GM19043 (cell line): ENCODE measurements around the gene GALNT13.

ENCODE experiments used
- ATAC-seq: cut with Tn5 transposase; IDR thresholded peaks from one replicate; pipeline ENCODE4 v1.9.1; 2021; ENCODE audit warnings: low read depth; ENCODE audit not compliant: unreplicated experiment

GALNT13 gene

DNA sequence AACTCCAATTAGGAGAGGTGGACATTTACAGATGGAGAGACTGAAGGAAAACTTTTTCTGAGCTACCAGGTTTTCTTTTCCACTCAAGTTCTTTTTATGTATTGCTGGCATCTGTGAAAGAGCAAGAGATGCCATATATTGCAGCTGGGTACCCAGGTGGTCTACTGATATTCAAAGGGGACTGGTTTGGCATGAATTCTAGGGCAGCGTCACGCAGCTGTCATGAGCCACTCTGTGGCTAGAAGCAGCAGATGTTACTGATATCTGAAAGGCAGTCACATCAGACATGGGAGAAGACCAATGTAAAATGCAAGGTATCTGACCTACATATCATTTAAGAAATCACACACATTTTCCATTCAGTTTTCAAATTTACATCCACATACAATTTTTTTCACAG is 408.8 kb downstream of the GALNT13 start:
- no peak for ATAC-seq

DNA sequence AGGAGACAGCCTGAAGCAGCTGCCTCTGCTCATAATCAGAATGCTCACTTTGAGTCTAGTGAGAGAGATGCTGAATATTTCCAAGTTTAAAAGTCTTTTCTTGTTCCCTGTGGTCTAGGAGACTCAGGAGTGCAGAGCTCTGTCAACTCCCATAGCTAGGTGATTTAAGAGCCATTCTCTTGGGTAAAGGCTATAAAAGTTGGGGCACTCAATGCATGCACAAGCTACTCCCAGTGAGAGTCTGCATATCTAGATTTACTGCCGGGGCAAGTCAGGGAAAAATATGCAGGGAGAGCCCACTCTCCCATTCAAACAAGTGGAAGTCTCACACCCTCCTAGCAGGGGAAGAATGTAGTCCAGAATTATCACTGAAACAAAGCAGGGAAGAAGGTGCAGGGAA is 418.1 kb downstream of the GALNT13 start:
- no peak for ATAC-seq

DNA sequence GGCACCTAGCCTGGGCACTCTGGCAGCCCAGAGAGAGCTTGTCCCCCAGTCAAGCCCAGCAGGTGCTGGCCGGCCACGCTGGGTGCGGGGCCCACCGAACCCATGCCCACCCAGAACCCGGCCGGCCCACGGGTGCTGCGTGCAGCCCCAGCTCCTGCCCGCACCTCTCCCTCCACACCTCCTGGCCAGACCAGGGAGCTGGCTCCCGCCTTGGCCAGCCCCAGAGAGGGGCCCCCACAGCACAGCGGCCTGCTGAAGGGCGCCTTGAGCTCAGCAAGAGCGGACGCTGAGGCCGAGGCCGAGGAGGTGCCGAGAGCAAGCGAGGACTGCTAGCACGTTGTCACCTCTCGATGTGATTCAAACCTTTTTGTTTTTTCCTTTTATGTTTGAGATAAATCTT is 419.8 kb downstream of the GALNT13 start:
- ATAC-seq = no peak

DNA sequence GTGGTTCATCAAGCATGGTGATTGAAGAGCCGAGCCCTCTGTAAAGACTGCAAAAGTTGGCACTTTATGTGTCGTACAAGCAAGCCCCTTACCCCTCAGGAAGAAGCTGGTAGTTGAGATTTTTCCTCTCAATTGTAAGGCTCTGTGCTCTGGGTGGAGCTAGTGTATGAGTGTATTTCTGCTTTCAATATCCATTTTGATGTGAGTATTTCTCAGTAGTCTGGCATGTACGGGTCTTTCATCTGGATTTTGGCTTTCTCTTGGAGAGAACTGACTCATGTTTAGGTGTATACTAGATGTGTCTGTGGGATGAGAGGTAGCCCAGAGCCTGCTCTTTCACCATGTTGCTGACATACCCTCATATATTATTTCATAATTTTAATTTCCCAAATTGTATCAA is 420.2 kb downstream of the GALNT13 start:
- ATAC-seq = no peak

DNA sequence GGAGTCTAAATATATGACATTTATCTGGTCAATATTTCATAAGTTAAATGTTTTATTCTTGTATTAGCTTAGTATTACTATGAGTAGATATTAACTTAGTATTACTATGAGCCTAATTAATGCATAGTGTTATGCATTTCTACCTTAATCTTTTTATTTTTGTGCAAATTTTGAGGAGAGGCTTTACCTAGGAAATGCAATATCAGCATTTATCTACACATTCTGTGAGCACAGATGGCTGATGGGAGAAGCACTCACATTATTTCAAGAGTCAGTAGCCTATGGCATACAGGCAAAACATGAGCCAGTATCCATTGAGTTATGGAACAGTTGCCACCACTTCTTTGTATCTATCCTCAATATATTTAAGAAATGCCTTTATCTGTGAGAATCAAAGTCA is 422.1 kb downstream of the GALNT13 start:
- no peak for ATAC-seq

DNA sequence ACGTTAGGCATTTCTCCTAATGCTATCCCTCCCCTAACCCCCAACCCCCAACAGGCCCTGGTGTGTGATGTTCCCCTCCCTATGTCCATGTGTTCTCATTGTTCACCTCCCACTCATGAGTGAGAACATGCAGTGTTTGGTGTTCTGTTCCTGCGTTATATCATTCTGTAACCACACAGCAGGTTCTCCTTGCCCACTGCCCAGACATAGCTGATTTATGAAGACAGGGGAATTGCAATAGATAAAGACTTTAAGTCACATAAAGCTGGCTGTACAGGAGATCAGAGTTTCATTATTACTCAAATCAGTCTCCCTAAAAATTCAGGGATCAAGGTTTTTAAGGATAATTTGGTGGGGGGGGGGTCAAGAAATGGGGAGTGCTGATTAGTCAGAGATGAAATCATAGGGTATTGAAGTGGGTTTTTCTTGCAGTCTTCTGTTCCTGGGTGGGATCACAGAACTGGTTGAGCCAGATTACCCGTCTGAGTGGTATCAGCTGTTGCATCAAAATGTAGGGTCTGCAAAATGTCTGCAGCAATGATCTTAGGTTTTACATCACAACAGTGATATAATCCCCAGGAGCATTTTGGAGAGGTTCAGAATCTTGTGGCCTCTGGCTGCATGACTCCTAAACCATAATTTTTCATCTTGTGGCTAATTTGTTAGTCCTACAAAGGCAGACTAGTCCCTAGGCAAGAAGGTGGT is 434.7 kb downstream of the GALNT13 start:
- no peak for ATAC-seq

DNA sequence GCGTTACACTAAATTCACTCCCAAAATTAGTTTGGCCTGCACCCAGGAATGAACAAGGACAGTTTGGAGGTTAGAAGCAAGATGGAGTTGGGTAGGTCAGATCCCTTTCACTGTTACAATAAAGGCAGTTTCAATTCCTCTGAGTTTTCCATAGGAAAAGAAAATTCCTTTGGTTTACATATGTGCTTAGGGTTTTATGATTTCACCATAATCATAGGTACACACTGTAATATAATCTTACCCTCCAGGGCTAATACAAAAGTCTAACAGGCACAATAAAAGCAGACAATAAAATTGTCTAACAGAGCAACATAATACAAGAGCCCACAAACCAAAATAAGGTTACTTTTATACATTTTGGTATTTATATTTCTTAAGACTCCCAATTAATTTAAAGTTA is 435.3 kb downstream of the GALNT13 start:
- no peak for ATAC-seq

DNA sequence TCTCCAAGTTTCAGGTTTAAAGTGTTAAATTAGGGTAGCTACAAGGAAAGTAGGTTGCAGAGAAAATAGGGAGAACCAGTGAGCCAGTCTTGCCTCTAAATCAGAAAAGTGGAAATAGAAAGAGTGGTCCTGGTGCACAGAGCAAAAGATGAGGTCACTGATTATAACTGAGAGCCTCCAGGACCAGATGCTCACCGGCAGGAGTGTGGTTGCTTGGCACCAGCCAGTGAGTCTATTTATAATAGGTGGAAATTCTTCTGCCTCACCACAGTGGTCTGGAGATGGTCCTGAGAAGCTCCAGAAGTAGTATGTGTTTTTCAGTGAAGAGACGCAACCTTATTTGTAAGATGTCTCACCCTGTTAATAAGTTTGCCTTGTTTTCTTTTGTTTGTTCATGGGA is 452.9 kb downstream of the GALNT13 start:
- ATAC-seq = no peak

DNA sequence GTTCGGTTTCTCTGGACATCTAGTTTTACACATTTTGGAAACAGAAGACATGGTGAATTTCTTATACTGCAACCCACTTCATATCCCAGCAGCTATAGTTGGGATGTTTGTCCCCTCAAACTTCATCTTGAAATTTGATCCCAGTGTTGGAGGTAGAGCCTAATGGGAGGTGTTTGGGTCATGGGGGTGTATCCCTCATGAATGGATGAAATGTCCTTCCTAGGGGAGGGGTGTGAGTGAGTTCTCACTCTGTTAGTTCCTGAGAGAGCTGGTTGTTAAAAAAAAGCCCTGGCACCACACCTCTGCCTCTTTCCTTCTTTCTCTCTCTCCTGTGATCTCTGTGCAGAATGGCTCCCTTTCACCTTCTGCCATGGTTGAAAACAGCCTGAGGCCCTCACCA is 457.8 kb downstream of the GALNT13 start:
- ATAC-seq = no peak

DNA sequence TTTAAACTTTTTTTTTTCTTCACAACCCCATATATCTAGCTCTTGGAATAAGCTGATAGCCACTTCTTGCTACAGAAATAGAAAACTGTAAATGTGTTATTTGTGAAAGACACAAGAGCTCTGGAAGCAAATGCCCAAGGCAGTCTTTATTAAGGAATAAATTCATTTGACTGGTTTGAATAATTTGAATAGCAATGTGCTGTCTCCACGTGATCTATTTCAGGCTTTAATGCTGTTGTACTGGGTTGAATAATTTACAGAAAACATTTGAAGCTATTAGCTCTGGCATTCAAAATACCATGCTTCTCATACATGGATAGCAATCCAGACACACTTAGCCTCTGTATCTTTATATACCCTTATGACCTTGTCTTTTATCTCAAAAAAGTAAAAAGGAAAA is 460.1 kb downstream of the GALNT13 start:
- ATAC-seq = no peak

DNA sequence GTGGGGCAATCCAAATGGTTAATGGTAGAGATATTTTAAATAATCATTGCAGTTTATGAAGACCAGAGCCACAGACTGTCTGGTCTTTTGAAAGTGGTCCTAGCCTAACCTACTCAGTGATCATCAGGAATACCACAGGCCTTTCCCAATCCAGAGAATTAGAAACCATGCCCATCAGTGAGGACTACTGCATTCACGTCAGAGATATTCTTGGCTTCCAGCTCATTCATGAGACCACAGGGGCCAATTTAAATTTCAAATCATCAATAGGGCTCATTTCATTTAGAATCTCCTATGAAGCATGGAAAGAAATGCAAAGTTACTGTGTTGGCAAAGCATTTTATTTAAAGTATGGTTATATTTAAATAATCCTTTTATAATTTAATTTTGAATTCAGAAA is 464.5 kb downstream of the GALNT13 start:
- no peak for ATAC-seq

DNA sequence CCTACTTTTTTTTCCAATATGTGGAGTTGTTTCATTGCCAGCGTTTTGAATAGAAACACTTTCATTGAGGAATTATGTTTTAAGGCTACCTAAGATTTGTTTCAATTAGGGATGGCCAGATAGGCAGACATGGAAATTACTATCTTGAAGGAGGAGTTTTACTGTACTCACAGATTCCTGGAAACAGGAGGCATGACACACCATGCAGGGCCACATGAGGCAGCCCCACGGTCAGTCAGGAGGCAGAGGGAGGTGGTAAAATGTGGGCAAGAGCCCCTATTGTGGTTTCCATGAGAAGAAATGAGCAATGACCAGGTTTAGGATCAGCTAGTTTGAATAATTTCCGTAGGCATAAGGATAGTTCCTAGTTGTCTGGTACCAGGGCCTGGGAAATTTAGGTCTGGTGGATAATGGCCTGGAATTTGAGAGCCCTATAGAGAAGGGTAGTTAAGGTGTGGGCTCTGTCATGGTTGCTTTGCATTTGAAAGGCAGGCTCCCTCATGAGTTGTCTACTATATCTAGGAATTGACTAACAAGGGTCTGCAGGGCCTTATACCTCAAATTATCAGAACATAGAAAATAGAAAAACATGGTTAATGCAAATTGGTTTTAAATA is 466.7 kb downstream of the GALNT13 start:
- ATAC-seq = no peak

DNA sequence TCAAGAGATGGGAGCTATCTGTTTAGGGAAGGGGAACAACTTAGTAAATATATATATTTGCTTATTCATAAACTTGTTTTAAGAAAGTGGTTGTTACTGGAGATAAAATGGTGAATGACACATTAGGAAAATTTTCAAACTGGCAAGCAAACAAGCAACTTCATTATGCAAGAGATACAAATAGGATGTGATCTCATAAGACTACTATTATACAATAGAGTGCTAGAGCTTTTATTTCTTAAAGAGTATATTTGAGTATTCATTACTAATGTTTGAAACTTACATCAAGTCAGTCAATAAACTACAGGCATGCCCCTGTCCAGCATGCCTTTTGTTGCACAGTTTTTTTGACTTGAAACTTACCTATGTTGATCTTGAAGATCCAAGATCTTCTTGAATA is 471.6 kb downstream of the GALNT13 start:
- no peak for ATAC-seq

DNA sequence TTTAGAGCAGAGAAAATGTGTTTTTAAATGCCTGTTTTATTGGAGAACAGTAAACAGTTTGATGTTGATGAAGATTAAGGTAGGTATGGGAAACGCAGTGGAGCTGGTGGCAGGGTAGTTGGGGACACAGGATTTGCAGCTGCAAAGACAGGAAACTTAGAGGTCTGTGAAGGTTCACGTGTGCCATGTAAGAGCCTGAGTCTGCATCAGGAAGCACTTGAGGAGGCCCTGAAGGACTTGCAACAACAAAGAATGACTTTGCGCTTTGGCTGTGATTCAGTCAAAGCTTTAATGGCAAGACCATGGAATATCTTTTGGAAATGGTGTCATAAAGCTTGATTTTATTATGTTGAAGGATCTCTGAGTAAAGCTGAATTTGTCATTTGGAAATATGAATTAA is 479.2 kb downstream of the GALNT13 start:
- ATAC-seq = no peak

DNA sequence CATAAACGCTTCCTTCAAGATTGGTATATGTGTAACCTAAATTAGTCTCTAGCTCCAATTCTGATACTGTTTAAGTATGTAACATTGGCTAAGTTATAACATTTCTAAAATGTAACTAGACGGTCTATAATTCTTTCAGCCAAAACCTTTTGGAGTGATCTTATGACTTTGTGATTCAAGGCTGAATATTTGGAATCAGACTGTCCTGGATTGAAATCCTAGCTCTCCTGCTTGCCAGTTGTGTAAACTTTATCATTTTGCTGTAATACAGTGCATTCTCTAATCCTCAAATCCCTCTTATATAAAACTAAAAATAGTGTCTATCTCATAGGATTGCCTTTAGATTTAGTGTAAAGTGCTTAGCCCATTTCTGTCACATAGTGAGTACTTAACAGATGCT is 489.6 kb downstream of the GALNT13 start:
- no peak for ATAC-seq

DNA sequence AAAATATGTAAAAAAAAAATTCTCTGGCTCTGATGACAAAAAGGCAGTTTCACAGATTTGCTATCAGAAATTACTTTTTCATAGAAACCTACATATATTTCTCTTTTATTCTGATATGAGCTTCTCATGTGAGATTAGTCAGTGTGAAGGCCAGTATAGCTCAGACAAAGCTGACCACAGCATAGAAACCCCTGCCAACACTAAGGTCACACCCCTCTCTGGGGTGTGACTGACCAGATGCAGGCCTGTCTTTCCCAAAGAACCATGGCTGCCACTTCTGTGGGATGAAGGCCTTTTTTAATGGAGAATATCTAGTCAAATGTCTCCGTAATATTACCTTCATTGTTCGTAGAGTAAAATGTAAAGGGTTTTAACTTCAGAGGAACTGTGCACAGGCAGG is 496.4 kb downstream of the GALNT13 start:
- no peak for ATAC-seq

DNA sequence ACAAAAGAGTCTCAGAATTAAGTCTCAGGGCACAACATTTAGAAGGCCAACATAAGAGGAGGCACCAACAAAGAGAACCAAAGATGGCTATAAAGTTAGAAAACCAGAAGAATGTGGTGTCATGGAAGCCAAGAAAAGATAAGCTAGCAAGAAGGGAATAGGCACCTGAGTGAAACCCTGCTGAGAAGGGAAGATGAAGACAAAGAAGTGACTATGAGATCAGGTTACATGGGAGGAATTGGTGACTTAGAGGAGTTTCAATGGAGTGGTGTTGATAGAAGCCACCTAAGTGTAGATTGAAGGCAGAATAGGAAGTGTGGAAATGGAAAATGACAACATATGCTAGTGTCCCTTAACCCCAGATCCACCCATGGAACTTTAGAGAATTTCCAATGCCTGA is 499.2 kb downstream of the GALNT13 start:
- no peak for ATAC-seq

DNA sequence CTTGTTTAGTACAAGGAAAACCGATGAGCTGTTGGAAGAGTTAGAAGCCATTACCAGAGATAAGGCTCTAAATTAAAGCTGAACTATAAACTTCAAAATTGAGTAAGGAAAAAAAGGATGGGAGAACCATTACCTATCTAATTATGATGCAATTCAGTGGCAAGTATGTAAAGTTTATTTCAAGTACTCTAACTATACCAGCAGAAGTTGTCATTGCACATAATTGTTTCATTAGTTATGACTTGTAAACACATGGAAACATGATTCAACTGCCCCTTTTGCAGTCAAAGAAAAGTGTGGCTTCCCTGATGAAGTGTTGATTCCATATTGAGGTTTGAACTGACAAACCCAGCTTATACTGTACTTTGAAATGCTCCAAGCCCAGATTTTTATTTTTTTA is 502.7 kb downstream of the GALNT13 start:
- no peak for ATAC-seq

DNA sequence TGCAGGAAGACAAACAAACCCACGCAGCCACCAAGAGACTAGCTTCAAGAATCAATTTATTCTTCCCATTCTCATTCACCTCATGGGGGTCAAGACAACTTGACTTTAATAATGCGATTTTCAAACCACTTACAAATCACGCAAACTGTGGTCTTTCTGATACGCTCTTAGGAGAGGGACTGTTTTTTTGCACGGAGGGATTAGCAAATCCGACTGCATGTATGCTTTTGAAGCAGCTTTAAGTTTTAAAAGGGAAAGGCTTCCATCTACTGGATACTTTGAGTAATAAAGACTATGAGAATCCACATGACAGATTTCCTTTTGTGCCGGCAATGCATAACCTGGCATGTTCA is 503.8 kb downstream of the GALNT13 start:
- no peak for ATAC-seq

DNA sequence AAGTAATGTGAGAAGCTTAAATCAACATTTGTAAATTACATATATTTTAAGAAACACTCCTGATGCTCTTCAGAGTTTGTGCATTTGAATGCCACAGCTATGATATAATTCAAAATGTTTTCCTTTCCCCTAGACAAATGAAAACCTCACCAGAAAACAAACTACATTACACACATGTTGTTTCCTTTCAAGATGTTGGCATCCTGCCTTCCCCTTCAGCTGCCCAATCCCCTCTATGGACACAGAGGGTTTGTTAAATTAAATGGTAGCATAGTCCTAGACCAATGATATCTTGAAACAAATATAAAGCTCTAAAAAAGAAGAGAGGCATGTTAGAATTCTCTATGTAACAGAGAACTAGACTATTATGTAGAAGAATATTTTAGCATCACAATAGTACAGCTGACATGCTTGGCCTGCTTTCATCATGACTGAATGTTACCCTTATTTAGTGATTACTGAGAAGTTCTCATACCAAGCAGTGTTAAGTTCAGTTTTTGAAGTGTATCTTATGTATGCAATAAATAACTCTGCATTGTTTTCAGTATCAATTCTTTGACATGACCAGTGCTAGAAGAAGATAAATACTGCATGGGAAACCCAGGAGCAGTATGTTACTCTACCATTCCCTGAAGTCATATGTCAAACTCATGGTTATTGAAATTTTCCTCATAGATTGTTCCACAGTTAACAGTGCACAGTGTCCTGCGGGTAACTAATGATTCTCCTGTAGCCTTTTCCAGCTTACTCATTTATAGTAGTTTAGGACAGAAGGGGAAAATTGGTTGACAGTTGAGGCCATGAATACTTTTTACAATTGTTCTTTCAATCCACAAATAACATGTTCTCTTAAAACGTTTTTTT is 510.4 kb downstream of the GALNT13 start:
- ATAC-seq = no peak

DNA sequence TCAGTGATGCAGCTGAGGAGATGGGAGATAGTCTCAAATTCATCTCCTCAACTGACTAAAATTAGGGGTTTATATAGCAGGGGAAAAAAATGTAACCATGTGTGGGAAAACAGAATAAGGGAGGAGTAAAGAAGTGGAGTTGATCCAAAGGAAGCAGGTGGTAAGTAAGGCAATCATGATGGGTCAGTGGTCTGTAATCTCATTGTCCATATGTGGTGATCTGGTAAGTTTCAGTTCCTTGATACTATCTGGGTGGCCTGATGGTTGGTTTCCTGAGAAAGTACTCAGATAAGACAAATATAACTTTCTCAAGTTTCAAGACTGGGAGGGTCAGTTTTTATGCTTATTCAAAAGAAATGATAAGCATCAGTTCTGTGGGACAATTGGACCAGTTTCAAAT is 514.5 kb downstream of the GALNT13 start:
- no peak for ATAC-seq

DNA sequence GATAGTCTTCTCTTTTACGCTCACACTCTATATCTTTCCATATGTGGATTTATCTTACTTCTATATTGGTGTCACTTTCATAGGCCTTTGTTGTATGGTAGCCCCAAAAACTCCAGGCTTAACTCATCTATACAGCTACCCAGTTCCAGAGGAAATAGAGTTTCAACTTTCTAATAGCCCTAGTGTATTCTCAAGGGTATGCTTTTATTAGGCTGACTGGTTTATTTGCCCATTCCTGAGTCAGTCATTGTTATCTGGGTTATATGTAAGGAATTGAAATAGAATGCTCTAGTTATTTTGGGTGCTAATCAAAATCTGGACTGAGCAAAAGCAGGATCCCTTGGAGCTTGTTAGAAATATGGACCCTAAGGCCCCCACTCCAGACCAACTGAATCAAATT is 519.3 kb downstream of the GALNT13 start:
- no peak for ATAC-seq
